ENCODE measurements around the gene S1PR3. TPM values are rescaled to one million over a fixed set of nuclear protein-coding genes. Genes with fewer than 3 reads are reported as not detected.

S1PR3 gene
- total RNA-seq, 1 donor = 3.3 TPM

DNA sequence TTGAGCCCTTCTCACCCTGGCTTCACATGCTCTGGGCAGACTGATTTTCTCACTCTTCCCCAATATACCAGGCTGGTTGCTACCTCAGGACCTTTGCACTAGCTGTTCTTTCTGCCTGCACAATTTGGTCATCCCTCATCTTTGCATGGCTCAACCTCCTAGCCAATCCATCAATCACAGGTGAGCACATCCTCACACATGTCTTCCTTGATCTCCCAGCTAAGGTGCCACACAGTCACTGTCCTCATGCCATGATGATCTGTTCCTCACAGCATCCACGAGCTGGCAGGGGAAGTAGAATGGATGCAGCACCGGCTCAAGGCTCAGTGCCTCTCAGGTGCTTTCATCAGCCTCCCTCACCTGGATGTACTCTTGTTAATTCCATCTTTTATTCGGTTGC, 30.6 kb upstream of the S1PR3 start:
- no peak overlapping the region for H3K4me3 ChIP-seq (ENCODE audit: insufficient read depth, low read length)
- no peaks in the 10 kb centered on the region for H3K36me3 ChIP-seq (ENCODE audit: insufficient read depth, low read length)
- H3K79me2 ChIP-seq (ENCODE audit: insufficient read depth, low read length) = no peaks in the 10 kb centered on the region
- no peak overlapping the region for H3K4me2 ChIP-seq (ENCODE audit: insufficient read depth, low read length)
- H3K4me1 ChIP-seq (ENCODE audit: insufficient read depth, low read length) = no peaks in the 10 kb centered on the region
- H4K20me1 ChIP-seq (ENCODE audit: insufficient read depth, low read length) = no peaks in the 10 kb centered on the region
- TF ChIP-seq, protein P1, sequence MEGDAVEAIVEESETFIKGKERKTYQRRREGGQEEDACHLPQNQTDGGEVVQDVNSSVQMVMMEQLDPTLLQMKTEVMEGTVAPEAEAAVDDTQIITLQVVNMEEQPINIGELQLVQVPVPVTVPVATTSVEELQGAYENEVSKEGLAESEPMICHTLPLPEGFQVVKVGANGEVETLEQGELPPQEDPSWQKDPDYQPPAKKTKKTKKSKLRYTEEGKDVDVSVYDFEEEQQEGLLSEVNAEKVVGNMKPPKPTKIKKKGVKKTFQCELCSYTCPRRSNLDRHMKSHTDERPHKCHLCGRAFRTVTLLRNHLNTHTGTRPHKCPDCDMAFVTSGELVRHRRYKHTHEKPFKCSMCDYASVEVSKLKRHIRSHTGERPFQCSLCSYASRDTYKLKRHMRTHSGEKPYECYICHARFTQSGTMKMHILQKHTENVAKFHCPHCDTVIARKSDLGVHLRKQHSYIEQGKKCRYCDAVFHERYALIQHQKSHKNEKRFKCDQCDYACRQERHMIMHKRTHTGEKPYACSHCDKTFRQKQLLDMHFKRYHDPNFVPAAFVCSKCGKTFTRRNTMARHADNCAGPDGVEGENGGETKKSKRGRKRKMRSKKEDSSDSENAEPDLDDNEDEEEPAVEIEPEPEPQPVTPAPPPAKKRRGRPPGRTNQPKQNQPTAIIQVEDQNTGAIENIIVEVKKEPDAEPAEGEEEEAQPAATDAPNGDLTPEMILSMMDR (IDR thresholded peaks at IDR 0.05; ENCODE audit: extremely low read depth, low read depth, low read length) = no peak
- DNase-seq (ENCODE audit: insufficient read length, low spot score, missing footprints) = no peak
- H2AFZ ChIP-seq (ENCODE audit: low read length) = no peak overlapping the region
- no peaks in the 10 kb centered on the region for H3K9me3 ChIP-seq (ENCODE audit: low read depth, low read length)
- peaks cover 41% of the 10 kb centered on the region for H3K27me3 ChIP-seq (ENCODE audit: insufficient read depth, low read length)
- H3K27ac ChIP-seq (ENCODE audit: low read depth, low read length) = no peak overlapping the region

DNA sequence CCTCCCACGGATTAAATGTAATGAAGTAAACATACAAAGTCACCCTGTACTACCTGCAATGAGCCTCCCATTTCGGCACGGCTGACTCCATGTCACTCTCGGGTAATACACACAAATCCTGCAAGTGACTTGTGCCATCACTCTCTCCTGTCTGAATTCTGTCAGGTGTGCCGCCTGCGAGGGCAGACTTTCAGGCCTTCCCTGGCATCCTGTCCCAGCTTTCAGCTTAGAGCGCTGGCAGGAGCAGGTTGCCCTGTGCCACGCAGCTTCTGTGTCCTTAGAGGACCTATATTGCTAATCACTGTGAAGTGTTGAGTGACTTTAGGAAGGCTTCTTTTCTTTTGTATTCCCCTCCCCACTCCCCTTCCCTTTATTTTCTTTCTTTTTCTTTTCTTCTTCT, 25.8 kb upstream of the S1PR3 start:
- no peaks in the 10 kb centered on the region for H3K36me3 ChIP-seq (ENCODE audit: insufficient read depth, low read length)

DNA sequence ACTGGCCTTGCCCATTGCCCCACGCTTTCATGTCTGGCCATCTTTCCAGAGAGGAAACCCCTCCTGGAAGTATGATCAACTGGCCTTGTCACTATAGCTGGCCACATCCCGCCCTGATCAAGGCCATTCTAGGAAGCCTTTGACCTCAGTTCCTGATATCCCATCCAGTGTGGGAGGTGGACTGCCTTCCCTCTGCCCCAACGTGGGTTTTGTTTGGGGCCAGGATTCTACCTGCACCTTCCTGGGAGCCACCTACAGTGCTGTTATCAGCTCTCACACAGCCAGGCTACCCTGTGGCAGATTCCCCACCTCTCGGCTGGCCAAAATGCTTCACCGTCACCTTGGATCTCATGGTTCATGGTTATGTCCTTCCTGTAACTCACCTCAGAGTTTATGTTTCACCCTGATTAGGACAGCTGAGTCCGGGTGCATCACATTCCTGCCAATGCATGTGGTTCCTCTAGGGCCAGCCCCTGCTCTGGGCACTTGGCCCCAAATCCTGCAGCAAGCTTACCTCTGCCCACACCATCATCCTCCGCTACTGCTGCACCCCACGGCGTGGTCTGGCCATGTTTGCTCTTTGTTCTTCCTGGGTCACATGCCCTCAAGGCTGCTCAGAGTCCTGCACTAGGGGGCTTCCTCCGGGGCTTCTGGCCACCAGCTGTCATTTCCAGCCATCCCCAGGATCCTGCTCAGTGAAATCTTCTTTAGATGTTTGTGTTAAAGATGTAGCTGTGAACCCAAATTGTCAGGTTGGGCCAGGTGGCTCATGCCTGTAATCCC, 24.2 kb upstream of the S1PR3 start:
- TF ChIP-seq, protein P1 (IDR thresholded peaks at IDR 0.05; ENCODE audit: extremely low read depth, low read depth, low read length) = no peak
- H3K4me1 ChIP-seq (ENCODE audit: insufficient read depth, low read length) = no peaks in the 10 kb centered on the region
- no peak overlapping the region for H3K4me2 ChIP-seq (ENCODE audit: insufficient read depth, low read length)

More for the DNA sequence above, 25.8 kb upstream of the S1PR3 start:
- Histone ChIP-seq H3K4me2 (ENCODE audit: insufficient read depth, low read length) (no peak overlapping the region), H3K27me3 (ENCODE audit: insufficient read depth, low read length) (peaks cover 35% of the 10 kb centered on the region), H3K9me3 (ENCODE audit: low read depth, low read length) (no peaks in the 10 kb centered on the region), H4K20me1 (ENCODE audit: insufficient read depth, low read length) (no peaks in the 10 kb centered on the region), H3K4me1 (ENCODE audit: insufficient read depth, low read length) (no peaks in the 10 kb centered on the region), H3K79me2 (ENCODE audit: insufficient read depth, low read length) (no peaks in the 10 kb centered on the region), H3K27ac (ENCODE audit: low read depth, low read length) (no peak overlapping the region), H3K4me3 (ENCODE audit: insufficient read depth, low read length) (no peak overlapping the region), H2AFZ (ENCODE audit: low read length) (no peak overlapping the region)
- DNase-seq (ENCODE audit: insufficient read length, low spot score, missing footprints) = no peak
- TF ChIP-seq, protein P1 (IDR thresholded peaks at IDR 0.05; ENCODE audit: extremely low read depth, low read depth, low read length) = no peak

DNA sequence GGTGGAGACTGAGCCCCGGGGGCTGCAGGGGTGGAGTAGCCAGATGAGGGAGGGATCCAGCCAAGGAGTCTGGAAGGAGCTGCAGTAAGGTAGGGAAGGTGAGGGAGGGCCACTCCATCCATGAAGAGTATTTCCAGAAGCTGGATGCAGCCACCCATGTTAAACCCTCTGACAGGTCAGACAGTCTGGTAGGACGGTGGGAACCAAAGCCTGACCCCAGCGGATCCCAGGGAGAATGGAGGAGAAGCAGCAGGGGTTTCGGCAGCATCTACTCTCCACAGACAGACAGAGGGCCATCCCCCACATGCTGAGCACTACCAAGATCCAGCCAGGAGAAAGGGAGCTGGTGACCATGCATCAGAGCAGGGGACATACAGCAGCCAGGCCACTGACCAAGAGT, 22.5 kb upstream of the S1PR3 start:
- Histone ChIP-seq H2AFZ (ENCODE audit: low read length) (no peak overlapping the region), H3K4me1 (ENCODE audit: insufficient read depth, low read length) (no peaks in the 10 kb centered on the region), H3K27me3 (ENCODE audit: insufficient read depth, low read length) (peaks cover 19% of the 10 kb centered on the region), H3K79me2 (ENCODE audit: insufficient read depth, low read length) (no peaks in the 10 kb centered on the region), H3K9me3 (ENCODE audit: low read depth, low read length) (no peaks in the 10 kb centered on the region), H4K20me1 (ENCODE audit: insufficient read depth, low read length) (no peaks in the 10 kb centered on the region), H3K27ac (ENCODE audit: low read depth, low read length) (no peak overlapping the region), H3K36me3 (ENCODE audit: insufficient read depth, low read length) (no peaks in the 10 kb centered on the region), H3K4me3 (ENCODE audit: insufficient read depth, low read length) (no peak overlapping the region), H3K4me2 (ENCODE audit: insufficient read depth, low read length) (no peak overlapping the region)
- TF ChIP-seq, protein P1 (IDR thresholded peaks at IDR 0.05; ENCODE audit: extremely low read depth, low read depth, low read length) = no peak
- DNase-seq (ENCODE audit: insufficient read length, low spot score, missing footprints) = no peak

More for the DNA sequence above, 24.2 kb upstream of the S1PR3 start:
- H3K9me3 ChIP-seq (ENCODE audit: low read depth, low read length) = no peaks in the 10 kb centered on the region
- H3K4me3 ChIP-seq (ENCODE audit: insufficient read depth, low read length) = no peak overlapping the region
- H4K20me1 ChIP-seq (ENCODE audit: insufficient read depth, low read length) = no peaks in the 10 kb centered on the region
- H3K79me2 ChIP-seq (ENCODE audit: insufficient read depth, low read length) = no peaks in the 10 kb centered on the region
- no peak for DNase-seq (ENCODE audit: insufficient read length, low spot score, missing footprints)
- H3K27ac ChIP-seq (ENCODE audit: low read depth, low read length) = no peak overlapping the region
- H2AFZ ChIP-seq (ENCODE audit: low read length) = no peak overlapping the region
- H3K36me3 ChIP-seq (ENCODE audit: insufficient read depth, low read length) = no peaks in the 10 kb centered on the region
- H3K27me3 ChIP-seq (ENCODE audit: insufficient read depth, low read length) = peaks cover 25% of the 10 kb centered on the region
